GM19240 (cell line): ENCODE measurements around the gene PRKD2.
"Not testable (repeated sequence)": the region's sequence is repeated elsewhere in the genome, so short reads cannot be mapped to it uniquely, and the experiment has no call there.

Experiments used
- DNase-seq: peaks from one replicate; pipeline ENCODE4 v3.0.0; 2011; ENCODE audit warnings: low spot score; ENCODE audit not compliant: insufficient read length

PRKD2 gene

GRCh38 chr19:46712768-46713338 is 4.1 kb downstream of the PRKD2 start:
- not testable (repeated sequence) for DNase-seq

GRCh38 chr19:46710687-46711086 is 6.2 kb downstream of the PRKD2 start:
- no peak for DNase-seq

GRCh38 chr19:46704379-46705076 is 12.4 kb downstream of the PRKD2 start:
- DNase-seq = peak; percentile 80

GRCh38 chr19:46700704-46701103 is 16.2 kb downstream of the PRKD2 start:
- DNase-seq = no peak

GRCh38 chr19:46698395-46699321 is 18.3 kb downstream of the PRKD2 start:
- no peak for DNase-seq

GRCh38 chr19:46697204-46697960 is 19.5 kb downstream of the PRKD2 start:
- DNase-seq = no peak

GRCh38 chr19:46696866-46697203 is 20.1 kb downstream of the PRKD2 start:
- no peak for DNase-seq

- DNase-seq = no peak
Measured at GRCh38 chr19:46696052-46696451, 20.9 kb downstream of the PRKD2 start.

GRCh38 chr19:46693760-46694159 is 23.2 kb downstream of the PRKD2 start:
- no peak for DNase-seq

GRCh38 chr19:46692918-46693722 is 23.8 kb downstream of the PRKD2 start:
- DNase-seq = no peak

- DNase-seq = no peak
Measured at GRCh38 chr19:46691948-46692347, 25.0 kb downstream of the PRKD2 start.

- no peak for DNase-seq
Measured at GRCh38 chr19:46691104-46691503, 25.8 kb downstream of the PRKD2 start.

- DNase-seq = no peak
Measured at GRCh38 chr19:46689358-46689757, 27.6 kb downstream of the PRKD2 start.

- no peak for DNase-seq
Measured at GRCh38 chr19:46687438-46688145, 29.3 kb downstream of the PRKD2 start.

- DNase-seq = no peak
Measured at GRCh38 chr19:46685189-46685588, 31.7 kb downstream of the PRKD2 start.

- DNase-seq = peak; percentile 69
Measured at GRCh38 chr19:46678110-46678732, 38.7 kb downstream of the PRKD2 start.

GRCh38 chr19:46674416-46675178 is 42.3 kb downstream of the PRKD2 start:
- DNase-seq = no peak

- no peak for DNase-seq
Measured at GRCh38 chr19:46670813-46671212, 46.1 kb downstream of the PRKD2 start.

GRCh38 chr19:46668662-46669061 is 48.3 kb downstream of the PRKD2 start:
- DNase-seq = no peak
